ENCODE results near the gene THG1L. TPM values are rescaled to one million over a fixed set of nuclear protein-coding genes. Genes with fewer than 3 reads are reported as not detected.

THG1L gene
- total RNA-seq, 1 donor from 2014 or later = 3.4 TPM

GRCh38 chr5:157758706-157759105 lies 27.5 kb downstream of the THG1L start:
- H3K27me3 Mint-ChIP-seq (ENCODE audit: unreplicated experiment) = no peaks in the 10 kb centered on the region
- no peaks in the 10 kb centered on the region for H3K9me3 Mint-ChIP-seq (ENCODE audit: unreplicated experiment)
- no peaks in the 10 kb centered on the region for H3K36me3 Mint-ChIP-seq (ENCODE audit: unreplicated experiment)
- no peak overlapping the region for H3K4me3 Mint-ChIP-seq (ENCODE audit: unreplicated experiment)
- TF ChIP-seq, protein P1, sequence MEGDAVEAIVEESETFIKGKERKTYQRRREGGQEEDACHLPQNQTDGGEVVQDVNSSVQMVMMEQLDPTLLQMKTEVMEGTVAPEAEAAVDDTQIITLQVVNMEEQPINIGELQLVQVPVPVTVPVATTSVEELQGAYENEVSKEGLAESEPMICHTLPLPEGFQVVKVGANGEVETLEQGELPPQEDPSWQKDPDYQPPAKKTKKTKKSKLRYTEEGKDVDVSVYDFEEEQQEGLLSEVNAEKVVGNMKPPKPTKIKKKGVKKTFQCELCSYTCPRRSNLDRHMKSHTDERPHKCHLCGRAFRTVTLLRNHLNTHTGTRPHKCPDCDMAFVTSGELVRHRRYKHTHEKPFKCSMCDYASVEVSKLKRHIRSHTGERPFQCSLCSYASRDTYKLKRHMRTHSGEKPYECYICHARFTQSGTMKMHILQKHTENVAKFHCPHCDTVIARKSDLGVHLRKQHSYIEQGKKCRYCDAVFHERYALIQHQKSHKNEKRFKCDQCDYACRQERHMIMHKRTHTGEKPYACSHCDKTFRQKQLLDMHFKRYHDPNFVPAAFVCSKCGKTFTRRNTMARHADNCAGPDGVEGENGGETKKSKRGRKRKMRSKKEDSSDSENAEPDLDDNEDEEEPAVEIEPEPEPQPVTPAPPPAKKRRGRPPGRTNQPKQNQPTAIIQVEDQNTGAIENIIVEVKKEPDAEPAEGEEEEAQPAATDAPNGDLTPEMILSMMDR (IDR thresholded peaks at IDR 0.05; ENCODE audit: partially characterized antibody, unreplicated experiment) = no peak
- peaks cover 6% of the 10 kb centered on the region for H3K4me1 Mint-ChIP-seq (ENCODE audit: low read depth, unreplicated experiment)
- DNase-seq = no peak
- no peak overlapping the region for H3K27ac Mint-ChIP-seq (ENCODE audit: unreplicated experiment)

- no peak for DNase-seq
- peaks cover under 1% of the 10 kb centered on the region for H3K27me3 Mint-ChIP-seq (ENCODE audit: unreplicated experiment)
- H3K9me3 Mint-ChIP-seq (ENCODE audit: unreplicated experiment) = no peaks in the 10 kb centered on the region
- no peaks in the 10 kb centered on the region for H3K36me3 Mint-ChIP-seq (ENCODE audit: unreplicated experiment)
- TF ChIP-seq, protein P1 (IDR thresholded peaks at IDR 0.05; ENCODE audit: partially characterized antibody, unreplicated experiment) = peak; percentile 85
- H3K27ac Mint-ChIP-seq (ENCODE audit: unreplicated experiment) = no peak overlapping the region
- no peak overlapping the region for H3K4me3 Mint-ChIP-seq (ENCODE audit: unreplicated experiment)
- peaks cover 30% of the 10 kb centered on the region for H3K4me1 Mint-ChIP-seq (ENCODE audit: low read depth, unreplicated experiment)
Measured at GRCh38 chr5:157761690-157762621, 30.7 kb downstream of the THG1L start.

DNA sequence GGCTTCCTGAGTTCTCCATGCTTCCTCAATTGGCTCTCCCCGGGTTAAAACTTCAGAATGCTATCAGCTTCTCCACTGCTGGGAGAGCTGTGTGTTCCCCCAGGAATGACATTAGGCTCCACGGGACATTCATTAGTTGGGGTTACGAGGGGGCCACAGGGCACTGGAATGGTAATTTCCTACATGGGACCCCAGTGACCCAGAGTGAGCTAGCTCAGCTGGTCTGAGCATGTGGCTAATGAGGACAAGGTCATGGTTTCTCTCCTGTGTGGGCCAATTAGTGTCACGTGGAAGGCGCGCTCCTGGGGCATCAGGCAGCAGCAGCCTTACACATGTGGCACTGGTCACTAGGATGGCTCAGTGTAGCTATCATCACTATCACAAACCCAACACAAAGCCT lies 33.3 kb downstream of the THG1L start:
- TF ChIP-seq, protein P1 (IDR thresholded peaks at IDR 0.05; ENCODE audit: partially characterized antibody, unreplicated experiment) = no peak
- peak overlapping the region; percentile 53 for H3K27ac Mint-ChIP-seq (ENCODE audit: unreplicated experiment)

GRCh38 chr5:157766442-157766841 lies 35.2 kb downstream of the THG1L start:
- DNase-seq = no peak
- TF ChIP-seq, protein P1 (IDR thresholded peaks at IDR 0.05; ENCODE audit: partially characterized antibody, unreplicated experiment) = no peak
- H3K27me3 Mint-ChIP-seq (ENCODE audit: unreplicated experiment) = peaks cover 2% of the 10 kb centered on the region
- H3K4me3 Mint-ChIP-seq (ENCODE audit: unreplicated experiment) = no peak overlapping the region
- peaks cover 29% of the 10 kb centered on the region for H3K4me1 Mint-ChIP-seq (ENCODE audit: low read depth, unreplicated experiment)
- H3K9me3 Mint-ChIP-seq (ENCODE audit: unreplicated experiment) = no peaks in the 10 kb centered on the region
- peak overlapping the region; percentile 40 for H3K27ac Mint-ChIP-seq (ENCODE audit: unreplicated experiment)
- H3K36me3 Mint-ChIP-seq (ENCODE audit: unreplicated experiment) = no peaks in the 10 kb centered on the region

More for the DNA sequence above, 33.3 kb downstream of the THG1L start:
- Mint-ChIP-seq H3K4me1 (ENCODE audit: low read depth, unreplicated experiment) (peaks cover 29% of the 10 kb centered on the region), H3K36me3 (ENCODE audit: unreplicated experiment) (no peaks in the 10 kb centered on the region), H3K27me3 (ENCODE audit: unreplicated experiment) (peaks cover 2% of the 10 kb centered on the region), H3K4me3 (ENCODE audit: unreplicated experiment) (no peak overlapping the region), H3K9me3 (ENCODE audit: unreplicated experiment) (no peaks in the 10 kb centered on the region)
- DNase-seq = peak; percentile 40

- no peak overlapping the region for H3K4me3 Mint-ChIP-seq (ENCODE audit: unreplicated experiment)
- no peaks in the 10 kb centered on the region for H3K9me3 Mint-ChIP-seq (ENCODE audit: unreplicated experiment)
- H3K36me3 Mint-ChIP-seq (ENCODE audit: unreplicated experiment) = no peaks in the 10 kb centered on the region
- TF ChIP-seq, protein P1 (IDR thresholded peaks at IDR 0.05; ENCODE audit: partially characterized antibody, unreplicated experiment) = no peak
- H3K4me1 Mint-ChIP-seq (ENCODE audit: low read depth, unreplicated experiment) = peaks cover 30% of the 10 kb centered on the region
- H3K27ac Mint-ChIP-seq (ENCODE audit: unreplicated experiment) = no peak overlapping the region
- no peak for DNase-seq
- H3K27me3 Mint-ChIP-seq (ENCODE audit: unreplicated experiment) = peaks cover 2% of the 10 kb centered on the region
Measured at GRCh38 chr5:157766902-157767301, 35.7 kb downstream of the THG1L start.

Measured in glutamatergic neuron (in vitro differentiated cells).